Central memory CD4-positive, alpha-beta T cell (primary cell): ENCODE data around the gene STAM.

Experiments used
- DNase-seq: peaks from one replicate; pipeline ENCODE4 v3.0.0; 2022

STAM gene

DNA sequence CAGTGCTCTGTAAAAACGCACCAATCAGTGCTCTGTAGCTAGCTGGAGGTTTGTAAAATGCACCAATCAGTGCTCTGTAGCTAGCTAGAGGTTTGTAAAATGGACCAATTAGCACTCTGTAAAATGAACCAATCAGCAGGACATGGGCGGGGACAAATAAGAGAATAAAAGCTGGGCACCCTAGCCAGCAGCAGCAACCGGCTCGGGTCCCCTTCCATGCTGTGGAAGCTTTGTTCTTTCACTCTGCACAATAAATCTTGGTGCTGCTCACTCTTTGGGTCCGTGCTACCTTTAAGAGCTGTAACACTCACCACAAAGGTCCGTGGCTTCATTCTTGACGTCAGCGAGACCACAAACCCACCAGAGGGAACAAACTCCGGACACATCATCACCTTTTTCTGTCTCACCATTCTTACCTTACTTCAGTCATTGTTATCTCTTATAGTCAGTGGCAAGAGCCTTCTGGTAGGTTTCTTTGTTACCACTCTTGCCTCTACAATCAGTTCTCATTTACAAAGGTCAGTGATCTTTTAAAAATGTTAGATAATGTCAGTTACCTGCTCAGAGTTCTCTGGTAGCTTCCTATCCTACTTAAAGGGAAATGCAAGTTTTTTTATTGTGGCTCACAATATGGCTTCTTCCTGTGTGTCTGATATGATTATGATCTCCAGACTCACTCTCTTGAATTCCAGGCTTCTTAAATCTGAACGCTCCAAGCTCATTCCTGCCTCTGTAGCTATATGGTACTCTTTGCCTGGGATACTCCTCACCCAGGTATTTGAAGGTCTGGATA, 4.5 kb downstream of the STAM start:
- DNase-seq = peak; percentile 63

DNA sequence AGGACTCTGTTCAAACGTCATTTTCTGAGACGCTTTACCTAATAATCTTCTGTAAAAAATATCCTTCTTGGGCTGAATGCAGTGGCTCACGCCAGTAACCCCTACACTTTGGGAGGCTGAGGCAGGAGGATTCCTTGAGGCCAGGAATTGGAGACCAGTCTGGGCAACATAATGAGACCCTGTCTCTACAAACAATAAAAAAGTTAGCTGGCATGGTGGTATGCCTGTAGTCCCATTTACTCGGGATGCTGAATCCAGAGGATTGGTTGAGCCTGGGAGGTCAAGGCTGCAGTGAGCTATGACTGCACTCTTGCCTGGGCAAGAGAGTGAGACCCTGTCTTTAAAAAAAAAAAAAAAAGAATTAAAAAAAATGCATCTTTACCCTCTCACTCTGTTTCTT, 5.1 kb downstream of the STAM start:
- DNase-seq = no peak

DNA sequence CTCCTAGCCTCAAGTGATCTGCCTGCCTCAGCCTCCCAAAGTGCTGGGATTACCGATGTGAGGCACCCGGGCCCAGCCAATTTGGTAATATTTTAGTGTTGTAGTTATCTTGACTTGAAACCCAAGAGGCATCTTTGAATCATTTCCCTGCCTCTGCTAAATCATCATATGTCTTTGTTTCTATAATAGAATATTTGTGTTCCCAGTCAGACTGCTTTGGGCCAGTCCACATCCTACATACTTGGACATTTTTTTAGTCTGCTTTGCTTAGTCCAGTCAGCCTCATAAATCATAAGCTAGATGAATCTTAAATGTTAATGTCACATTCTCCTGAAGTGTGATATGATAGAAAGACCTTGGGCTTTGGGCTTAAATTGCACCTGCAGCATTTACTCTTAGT, 5.9 kb downstream of the STAM start:
- no peak for DNase-seq

DNA sequence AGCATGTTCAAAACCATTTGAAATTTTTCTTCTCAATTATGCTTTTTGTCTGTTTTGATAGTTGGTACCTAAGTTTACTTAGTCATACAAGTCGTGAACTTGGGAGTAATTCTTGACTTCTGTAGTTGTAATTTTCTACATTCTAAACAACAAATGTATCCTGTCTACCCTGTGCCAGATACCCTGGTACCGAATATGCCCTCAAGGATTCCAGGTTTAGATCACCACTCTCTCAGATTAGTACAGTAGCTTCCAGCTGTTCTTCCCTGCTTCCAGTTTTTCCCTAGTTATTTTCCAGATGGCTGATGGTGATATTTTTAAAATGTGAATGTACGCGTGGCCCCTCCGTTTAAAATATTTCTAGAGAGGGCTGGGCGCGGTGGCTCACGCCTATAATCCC, 6.5 kb downstream of the STAM start:
- DNase-seq = no peak

DNA sequence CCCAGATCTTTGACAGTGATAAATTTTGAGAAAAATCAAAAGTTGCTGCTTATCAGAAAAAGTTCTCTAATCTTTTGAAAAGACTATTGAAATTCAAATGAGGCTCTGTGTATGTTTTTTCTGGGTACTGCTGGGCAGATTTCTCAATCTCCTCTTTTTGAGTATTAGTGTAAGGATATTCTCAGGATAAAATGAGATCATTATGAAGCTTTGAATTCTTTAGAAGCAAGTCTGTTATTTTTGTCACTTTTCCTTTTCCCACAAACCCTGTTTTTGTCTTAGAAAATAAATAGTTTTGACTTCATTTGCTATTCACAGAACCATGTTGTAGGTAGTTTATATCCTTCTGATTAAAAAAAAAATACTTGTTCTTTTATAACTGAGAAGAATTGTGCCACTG, 7.9 kb downstream of the STAM start:
- no peak for DNase-seq

DNA sequence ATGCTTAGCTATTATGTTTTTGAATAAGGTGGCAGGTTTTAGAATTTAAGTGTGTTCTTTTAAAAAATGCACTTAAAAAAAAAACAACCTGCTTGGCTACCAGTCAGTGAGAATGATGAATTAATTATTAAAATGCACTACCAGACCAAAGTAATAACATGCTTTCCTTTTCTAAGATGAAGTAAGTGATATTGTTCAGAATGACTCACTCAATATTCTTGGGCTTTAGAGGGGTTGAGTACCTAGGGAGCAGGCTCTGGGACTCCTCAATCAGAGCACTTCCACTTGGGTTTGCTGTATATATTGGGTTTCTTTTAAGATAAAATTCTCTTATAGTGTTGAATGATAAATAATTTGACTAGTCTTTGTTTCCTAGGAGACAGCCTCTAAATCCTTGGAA, 8.6 kb downstream of the STAM start:
- DNase-seq = no peak

DNA sequence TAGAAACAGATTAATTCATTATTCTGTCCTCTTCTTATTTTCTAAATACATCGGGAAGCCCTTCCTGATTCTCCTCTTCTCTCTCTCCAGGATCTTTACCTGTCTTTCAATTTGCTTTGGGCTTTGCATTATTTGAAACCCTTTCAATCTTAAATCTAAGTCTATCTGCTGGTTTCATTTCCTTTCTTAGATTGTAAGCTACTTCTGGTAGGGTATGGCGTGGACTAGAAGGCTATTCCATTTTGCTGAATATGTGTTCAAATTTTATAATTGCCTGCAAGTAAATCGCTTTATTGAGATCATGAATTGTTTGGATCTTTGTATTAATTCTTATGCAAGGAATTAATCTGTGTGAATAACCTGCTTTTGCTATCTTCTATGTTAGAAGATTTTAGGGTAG, 11.1 kb downstream of the STAM start:
- no peak for DNase-seq

DNA sequence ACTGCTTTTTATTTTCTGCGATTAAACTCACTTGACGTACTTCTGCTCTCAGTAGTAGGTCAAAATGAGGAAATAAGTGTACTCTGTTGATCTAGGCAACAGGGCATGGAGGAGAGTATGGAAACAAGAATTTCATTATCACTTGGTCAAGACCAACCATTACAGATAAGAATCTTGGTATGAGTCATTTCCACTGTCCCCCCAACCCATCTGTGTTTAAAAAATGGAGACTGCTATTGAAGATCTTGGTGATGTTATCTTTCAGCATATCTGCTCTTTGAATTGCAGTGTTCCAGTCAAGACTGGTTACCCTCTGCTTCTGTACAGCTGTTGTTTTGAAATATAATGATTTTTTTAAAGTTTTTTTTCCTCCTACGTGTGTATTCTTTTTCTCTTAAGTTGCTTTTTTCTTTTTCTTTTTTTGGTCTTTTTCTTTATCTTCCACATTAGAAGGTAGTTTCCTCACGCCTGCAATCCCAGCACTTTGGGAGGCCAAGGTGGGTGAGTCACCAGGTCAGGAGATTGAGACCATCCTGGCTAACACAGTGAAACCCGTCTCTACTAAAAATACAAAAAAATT, 11.7 kb downstream of the STAM start:
- no peak for DNase-seq

DNA sequence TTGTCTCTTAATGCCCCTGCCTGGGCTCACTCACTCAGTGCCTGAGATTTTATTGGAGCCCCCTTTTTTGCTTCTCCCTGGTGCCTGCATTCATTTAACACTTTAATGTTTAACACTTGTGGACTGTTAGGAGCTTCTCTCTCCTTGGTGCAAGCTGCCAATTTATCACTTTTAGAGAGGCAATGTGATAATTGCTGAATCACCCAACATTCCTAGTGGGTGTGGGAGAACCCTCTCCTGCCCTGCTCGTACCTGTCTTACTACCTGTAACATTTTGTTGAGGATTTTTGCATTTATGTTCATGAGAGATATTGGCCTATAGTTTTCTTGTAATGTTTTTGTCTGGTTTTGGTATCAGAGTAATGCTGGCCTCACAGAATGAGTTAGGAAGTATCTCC, 13.2 kb downstream of the STAM start:
- no peak for DNase-seq

DNA sequence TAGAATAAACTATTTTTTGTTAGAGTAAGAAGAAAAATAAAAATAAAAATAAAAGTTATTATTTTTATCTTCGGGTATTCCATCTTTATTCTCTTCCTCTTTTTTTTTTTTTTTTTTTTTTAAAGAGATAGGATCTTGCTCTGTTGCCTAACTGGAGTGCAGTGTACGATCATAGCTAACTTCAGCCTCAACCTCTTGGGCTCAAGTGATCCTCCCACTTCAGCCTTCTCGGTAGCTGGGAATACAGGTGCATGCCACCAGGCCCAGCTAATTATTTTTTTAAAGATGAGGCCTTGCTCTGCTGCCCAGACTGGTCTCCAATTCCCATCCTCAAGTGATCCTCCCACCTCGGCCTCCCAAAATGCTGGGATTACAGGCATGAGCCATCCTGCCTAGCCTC, 15.4 kb downstream of the STAM start:
- DNase-seq = no peak

DNA sequence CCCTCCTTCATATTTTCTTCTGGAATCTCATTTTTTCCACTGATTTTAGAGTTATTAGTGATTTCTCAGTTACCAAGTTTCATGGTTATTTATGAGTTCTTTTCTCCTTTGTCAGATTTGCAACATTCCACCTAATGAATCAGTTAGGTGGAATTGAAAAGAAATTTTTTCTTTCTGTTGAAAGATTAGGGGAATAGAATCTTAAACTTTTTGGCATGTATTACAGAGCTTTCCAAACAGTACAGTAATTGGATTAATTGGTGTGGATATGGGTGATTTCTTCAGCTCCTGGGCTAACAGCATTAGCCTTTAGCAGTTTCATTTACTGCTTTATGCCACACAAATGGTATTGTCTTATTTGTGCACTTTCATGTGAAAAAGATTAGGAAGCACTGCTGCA, 17.0 kb downstream of the STAM start:
- no peak for DNase-seq

DNA sequence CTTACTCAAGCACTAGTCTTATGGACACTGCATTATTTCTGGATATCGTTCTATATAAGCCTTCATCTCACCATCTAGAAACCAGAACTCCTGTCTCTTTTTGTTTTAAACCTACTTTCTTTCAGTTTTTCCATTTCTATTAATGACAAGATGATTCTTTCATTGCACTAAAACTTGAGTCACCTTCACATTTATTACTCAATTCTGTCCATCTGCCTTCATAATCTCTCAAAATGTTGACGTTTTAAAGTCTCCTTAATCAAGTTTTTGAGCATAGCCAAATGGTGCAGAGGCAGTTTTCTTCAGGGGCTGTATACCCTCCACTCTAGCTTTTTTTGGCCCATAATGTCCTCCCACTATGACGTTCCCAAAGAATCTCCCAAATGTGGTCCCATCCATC, 17.6 kb downstream of the STAM start:
- DNase-seq = no peak

DNA sequence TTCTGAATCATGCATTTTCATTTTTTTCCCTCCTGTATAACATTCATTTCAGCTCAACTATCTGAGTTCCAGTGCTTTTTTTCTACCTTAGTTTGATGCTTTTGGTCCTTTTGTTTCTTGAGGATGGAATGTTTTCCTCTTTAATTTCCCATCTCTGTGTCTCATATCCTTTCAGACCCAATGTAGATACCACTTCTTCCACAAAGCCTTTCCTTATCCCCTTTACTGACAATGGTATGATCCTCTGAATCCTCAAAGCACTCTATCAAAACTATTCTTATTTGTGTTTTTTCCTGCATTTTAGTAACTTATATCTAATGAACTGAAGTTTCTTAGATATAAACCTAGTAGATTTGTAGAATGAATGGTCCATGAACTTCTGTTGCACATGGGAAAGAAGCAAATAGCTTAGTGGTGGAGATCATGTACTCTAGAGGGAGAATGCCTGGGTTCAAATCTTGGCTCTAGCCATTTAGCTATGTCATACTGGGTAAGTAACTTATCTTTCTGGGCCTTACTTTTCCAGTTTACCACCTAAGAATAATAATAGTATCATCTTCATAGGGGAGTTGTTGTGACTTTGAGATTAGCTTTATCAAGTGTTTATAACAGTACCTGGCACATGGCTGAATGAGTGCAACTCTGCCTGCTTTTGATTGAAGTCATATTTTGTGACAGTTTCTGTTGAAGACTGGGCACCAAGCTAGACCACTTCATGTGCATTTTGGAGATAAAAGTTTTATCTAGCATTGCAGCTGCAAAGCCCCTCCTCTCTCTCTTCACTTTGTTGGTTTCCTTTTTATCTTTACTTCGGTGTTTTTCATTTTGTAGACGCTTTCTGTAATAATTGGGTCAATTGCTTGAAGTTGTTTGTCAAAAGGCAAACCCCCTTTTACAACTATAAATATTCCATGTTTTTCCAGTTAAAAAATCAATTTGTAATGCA, 18.5 kb downstream of the STAM start:
- no peak for DNase-seq

DNA sequence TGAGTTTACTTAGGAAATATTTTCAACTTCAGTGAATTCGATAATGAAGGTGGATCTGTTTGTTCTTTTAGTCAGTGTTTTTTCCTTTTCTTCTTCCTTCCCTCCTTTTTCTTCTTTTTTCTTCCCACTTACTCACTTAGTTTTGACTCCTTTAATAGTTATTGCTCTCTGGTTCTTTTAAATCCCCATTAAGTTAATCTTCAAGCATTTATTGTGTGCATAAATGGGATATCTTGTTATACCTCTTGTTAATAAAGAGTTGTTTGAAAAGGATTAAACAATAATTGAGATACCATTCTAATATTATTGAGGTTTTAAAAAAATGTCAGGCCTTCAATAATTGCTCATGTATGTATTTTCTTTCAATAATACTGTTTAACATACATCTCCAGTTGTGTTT, 19.5 kb downstream of the STAM start:
- no peak for DNase-seq

DNA sequence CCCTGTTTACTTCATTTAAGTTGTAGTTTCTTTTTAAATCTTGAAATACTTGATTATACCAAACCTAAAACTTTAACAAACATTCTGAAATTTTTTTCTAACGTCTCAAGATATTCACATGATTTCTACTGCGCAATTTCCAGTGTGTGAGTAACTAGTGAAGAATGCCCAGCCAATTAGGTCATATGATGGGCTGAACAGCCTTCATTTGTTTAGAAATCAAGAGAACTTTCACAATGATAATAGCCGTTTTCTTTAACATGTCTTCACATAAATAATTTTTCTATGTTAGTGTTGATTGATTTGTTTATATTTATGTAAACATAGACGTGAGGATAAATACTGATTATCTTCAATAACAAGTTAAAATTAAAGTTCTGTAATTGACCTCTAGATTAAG, 21.8 kb downstream of the STAM start:
- DNase-seq = no peak

DNA sequence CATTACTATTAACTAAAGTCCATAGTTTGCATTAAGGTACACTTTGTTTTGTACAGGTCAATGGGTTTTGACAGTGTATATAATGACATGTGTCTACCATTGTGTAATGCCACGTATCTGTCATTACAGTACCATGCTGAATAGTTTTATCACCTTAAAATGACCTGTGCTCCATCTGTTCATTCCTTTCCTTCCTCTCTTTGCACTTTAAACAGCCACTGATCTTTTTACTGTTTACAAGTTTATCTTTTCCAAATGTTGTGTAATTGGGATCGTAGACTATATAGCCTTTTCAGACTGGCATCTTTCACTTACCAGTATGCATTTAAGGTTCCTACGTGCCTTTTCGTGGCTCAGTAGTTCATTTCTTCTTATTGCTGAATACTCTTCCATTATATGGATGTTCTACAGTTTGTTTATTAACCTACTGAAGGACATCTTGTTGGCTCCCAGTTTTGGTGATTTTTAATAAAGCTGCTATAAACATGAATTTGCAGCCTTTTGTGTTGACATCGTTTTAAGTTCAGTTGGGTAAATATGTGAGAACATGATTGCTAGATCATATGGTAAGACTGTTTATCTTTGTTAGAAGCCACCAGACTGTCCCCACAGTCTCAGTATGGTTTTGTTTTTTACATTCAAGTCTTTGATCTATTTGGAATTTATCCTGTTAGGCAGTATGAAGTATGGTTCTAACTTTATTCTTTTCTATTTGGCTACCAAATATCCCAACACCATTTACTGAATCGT, 24.7 kb downstream of the STAM start:
- DNase-seq = no peak

DNA sequence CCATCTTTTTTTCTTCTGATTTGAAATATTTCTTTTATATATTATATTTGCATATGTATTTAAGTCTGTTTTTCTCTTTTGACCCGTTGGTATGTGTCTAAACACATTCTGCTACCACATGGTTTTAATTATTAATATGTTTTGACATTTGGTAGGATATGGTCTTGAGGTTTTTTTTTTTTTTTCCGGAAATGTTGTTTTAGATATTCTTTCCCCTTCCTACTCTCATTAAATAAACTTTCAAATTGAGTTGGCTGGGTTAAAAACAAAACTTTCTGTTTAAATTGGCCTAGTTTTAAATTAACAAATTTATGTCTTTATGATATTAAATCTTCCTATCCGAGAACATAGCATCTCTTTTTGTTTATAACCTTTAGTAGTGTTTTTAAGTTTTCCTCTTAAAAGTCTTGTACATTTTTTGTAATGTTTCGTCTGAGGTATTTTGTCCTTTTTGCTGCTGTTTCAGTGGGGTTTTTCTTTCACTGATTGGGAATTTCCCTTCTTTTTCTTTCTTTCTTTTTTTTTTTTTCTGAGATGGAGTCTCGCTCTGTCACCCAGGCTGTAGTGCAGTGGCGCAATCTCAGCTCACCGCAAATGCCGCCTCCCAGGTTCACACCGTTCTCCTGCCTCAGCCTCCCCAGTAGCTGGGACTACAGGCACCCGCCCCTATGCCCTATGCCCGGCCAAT, 25.4 kb downstream of the STAM start:
- peak; percentile 54 for DNase-seq

DNA sequence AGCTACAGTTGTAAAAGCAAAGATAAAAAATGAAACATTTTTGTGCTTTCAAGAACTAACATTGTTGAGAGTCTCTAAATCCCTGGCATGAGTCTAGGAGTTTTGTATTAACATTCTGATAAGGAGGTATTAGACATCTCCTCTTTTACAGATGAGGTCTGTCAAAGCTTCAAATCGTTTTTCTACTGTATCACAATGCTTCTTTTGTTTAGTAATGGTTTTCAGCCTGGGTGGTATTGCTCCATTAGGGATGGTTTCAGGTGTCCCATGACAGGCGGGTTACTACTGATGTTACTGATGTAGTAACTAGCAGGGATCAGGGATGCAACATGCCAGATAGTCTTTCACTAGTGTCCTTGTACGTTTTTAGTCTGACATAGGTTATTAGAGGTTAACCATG, 27.4 kb downstream of the STAM start:
- no peak for DNase-seq

DNA sequence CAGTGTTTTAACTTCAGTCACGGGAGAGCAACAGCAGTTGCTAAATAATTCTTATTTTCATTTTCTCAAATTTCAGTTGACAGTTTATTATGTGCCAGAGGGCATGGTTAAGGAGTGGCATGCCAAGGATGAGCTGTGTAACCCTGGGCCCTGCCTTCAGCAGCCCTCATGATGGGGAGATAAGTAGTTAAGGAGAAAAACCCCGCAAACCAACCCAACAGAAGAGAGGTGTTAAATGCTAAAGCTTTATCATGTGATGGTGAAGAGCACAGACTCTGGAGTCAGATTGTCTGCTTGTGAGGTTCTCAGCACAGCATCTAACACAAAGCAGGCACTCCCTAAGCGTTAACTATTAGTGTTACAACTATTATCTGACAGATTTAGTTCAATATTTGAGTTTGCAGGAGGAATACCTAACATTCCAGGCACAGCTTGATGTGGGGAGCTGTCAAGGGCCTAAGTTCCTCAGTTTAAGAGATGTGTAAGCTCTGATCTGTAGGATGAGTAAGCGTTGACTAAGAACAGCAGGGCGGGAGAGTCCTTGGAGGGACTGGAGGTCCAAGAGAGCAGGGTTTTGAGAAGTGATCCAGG, 29.6 kb downstream of the STAM start:
- no peak for DNase-seq

DNA sequence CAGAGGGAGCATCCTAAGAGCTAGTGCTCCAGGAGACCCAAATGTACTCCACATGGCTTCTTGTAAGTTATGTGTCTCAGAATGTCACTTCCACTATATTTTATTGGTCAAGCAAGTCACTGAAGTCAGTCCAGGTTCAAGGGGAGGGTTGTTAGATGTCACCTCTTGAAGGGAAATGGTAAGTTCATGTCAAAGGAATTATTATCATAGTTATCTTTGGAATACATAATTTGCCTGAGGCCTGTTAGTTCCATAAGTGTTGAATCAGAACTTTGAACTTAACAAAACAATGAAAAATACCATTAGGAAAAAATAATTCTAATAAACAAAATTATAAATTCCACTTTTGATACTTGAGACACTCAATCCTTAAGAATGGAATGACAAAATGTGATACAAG, 30.6 kb downstream of the STAM start:
- DNase-seq = no peak

DNA sequence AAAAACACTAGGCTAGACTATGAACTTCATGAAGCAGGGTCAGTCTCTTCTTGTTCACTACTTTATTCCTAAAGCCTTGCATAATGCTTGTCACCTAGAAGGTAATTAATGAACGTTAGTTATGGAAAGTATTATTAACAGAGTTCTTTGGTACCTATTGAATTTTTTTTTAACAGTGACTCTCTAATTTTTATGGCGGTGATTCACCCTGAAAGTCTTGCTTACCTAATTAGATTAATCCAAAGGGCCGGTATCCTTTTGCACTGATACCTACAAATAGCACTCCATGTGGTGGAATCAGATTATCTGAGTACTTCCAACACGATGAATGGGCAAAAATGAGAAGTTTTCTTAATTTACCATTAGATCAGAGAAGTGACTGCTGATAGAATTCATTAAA, 31.7 kb downstream of the STAM start:
- DNase-seq = no peak

DNA sequence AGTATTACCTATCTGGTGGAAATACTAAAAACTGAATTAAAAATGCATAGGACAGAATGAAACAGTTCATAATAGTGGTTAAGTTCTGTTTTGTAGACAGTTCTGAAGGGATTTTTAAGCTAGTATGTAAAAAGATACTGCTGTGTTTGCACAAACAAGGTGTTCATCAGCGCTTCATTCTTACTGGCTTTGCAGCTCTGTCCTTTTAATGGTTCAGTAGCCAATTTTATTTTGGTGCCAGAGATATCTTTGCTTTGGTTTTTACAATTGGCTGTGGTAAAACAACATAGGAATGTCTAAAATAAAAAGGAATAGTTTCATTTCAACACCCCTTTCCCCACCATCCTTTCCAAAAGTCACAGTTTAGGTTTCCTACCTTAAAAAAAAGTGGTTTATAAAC, 33.0 kb downstream of the STAM start:
- DNase-seq = no peak
